GM18520 (cell line): Measurements from ENCODE around the gene SESN3.
"Not testable (repeated sequence)": the region's sequence is repeated elsewhere in the genome, so short reads cannot be mapped to it uniquely, and the experiment has no call there.

Experiments used
- ATAC-seq: cut with Tn5 transposase; IDR thresholded peaks from one replicate; pipeline ENCODE4 v1.9.1; 2021; ENCODE audit not compliant: unreplicated experiment

The SESN3 gene

GRCh38 chr11:95227060-95227459 lies 3.9 kb downstream of the SESN3 start:
- ATAC-seq: not testable (repeated sequence)

- ATAC-seq: no peak
Observed at GRCh38 chr11:95222817-95223216, 8.2 kb downstream of the SESN3 start.

GRCh38 chr11:95219599-95219998 lies 11.4 kb downstream of the SESN3 start:
- no peak for ATAC-seq

DNA sequence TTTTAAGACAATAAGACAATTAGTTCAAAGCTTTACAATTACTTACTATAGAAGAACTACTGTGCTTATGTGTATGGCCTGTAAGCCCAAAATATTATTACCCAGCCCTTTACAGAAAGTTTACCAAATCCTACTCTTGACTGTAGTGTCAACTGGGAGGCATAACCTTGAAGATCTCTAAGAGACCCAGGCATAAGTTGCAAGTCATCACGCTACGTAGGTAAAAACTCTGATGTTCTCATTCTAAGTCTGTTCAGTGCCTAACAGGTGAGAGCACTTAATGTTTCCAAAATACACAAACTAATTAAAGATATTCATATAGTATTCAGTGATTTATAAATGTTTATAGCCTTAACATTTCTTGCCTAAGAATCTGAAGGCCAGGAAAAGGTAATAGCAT lies 12.9 kb downstream of the SESN3 start:
- no peak for ATAC-seq

DNA sequence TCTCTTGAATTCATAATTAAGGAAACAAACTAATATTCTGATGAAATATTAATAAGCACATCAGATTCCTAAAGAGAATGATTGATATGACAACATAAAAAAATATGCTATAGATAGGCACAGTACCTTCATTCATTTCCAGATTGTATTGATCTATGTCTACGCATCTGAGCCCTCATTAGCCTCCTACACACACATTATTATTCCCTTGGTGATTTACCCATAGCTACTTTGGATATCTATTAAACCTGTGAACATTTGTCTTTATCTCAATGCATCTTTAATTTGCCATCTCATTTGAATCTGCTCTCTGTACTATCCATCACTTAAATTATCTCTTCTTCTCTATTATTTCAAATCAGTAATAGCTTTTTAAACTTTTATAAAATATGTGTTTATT lies 18.4 kb downstream of the SESN3 start:
- ATAC-seq: no peak

DNA sequence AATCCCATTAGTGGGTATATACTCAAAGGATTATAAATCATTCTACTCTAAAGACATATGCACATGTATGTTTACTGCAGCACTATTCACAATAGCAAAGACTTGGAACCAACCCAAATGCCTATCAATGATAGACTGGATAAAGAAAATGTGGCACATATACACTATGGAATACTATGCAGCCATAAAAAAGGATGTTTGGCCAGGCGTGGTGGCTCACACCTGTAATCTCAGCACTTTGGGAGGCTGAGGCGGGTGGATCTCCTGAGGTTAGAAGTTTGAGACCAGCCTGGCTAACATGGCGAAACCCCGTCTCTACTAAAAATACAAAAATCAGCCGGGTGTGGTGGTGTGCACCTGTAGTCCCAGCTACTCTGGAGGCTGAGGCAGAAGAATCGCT lies 21.5 kb downstream of the SESN3 start:
- not testable (repeated sequence) for ATAC-seq

DNA sequence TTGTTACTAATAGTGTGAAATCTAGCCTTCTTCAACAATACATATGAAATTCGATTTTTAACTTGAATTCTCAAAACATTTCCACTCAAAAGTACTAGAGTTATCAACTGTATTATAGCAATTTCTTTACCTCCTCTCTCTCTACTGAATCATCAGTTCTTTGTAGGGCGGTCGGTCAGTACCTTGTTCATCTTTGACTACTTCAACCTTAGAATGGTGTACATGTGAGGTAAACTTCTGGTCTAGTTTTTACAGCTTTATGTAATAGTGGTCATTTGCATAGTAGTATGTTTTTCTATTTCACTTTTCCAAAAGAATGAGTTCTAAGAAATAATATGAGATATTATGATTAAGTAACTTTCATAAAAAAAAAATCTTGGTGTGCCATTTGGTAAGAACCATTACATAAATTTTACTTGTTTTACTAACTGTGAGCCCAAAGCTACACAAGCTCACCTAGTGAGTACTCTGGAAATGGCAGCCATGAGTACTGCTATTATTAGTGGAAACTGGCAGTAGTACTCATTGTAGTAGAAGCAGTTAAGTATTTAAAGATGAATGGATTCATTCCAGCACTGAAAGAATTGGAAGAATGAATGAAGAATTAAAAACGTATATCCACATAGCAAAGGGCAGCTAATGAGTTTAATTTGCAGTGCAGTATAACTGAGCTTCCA lies 30.1 kb downstream of the SESN3 start:
- no peak for ATAC-seq

GRCh38 chr11:95195831-95196230 lies 35.2 kb downstream of the SESN3 start:
- ATAC-seq: no peak

- ATAC-seq: no peak
Observed at GRCh38 chr11:95193541-95193940, 37.5 kb downstream of the SESN3 start.

DNA sequence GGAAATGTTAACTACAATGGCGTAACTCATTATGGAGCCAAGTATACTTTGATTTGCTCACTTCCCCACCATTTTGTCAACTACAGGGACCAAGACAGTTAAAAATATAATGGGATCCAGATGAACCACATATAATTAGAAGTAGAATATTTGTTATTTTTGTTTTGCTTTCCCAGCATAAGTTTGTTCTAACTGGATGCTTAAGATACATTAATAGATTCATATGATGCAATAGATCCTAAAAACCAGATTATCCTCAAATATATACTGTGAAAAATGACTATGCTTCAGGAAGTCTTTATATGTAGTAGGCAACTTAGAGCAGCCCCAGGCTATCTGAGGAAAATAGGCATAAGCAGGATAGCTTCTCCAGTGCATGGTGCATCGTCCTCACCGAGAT lies 38.3 kb downstream of the SESN3 start:
- no peak for ATAC-seq

DNA sequence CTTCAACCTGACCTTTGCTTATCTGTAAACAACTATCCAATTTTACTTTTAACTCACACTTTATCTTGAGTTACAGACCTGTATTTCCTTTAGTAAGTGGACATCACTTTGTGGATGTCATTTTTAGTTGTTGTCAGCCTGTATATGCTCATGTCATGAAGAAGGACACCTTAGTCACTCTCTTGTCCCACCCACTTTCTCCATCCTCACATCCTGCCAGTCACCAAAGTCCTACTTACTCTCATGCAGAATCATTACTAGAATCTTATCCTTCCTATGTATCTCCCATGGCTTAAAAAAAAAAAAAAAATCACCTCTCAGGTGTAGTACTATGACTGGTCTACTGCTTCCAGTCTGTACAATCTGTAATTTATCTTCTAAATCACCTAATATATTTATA lies 43.3 kb downstream of the SESN3 start:
- no peak for ATAC-seq

- no peak for ATAC-seq
Observed at GRCh38 chr11:95182397-95182796, 48.6 kb downstream of the SESN3 start.

DNA sequence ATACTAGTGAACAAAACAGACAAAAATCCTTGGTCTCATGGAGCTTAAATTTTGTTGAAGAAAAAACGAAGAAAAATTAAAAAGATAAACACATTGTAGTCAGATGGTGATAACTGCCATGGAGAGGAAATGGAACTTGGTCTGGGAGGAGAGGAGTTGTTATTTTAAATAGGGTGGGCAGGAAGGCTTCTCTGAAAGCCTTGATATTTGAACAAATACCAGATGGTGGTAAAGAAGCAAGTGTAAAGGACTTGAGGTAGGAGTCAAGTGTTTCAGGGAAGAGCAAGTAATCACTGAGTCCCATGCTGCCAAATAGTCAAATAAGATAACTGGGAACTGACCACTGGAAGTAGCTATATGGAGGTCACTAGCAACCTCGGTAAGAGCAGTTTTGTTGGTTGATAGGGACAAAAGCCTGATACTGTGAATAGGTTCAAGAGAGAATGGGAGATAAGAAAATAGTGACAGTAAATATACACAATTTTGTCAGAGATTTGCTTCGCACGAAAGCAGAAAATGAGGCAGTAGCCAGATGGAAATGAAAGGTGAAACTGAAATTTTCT lies 55.1 kb downstream of the SESN3 start:
- no peak for ATAC-seq

GRCh38 chr11:95170294-95170693 lies 60.7 kb downstream of the SESN3 start:
- no peak for ATAC-seq

DNA sequence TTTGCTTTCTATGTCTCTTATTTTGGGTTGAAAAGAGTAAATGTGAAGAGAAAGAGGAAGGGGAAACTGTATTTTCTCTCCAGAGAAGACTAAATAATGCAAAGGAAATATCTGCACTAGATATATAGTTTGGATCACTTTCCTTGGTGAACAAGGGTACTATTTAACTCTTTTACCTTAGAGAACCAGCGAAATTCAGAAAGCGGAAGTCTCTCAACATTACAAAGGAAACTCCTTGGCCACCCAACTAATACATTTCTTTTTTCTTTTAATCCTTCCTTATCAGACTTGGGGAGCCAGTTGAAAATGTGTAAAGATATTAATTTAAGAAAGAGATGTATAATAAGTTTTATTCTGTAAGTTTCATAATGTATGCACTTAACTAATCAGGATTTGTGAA lies 64.2 kb downstream of the SESN3 start:
- ATAC-seq: no peak

- ATAC-seq: no peak
Observed at GRCh38 chr11:95165638-95166037, 65.4 kb downstream of the SESN3 start.

DNA sequence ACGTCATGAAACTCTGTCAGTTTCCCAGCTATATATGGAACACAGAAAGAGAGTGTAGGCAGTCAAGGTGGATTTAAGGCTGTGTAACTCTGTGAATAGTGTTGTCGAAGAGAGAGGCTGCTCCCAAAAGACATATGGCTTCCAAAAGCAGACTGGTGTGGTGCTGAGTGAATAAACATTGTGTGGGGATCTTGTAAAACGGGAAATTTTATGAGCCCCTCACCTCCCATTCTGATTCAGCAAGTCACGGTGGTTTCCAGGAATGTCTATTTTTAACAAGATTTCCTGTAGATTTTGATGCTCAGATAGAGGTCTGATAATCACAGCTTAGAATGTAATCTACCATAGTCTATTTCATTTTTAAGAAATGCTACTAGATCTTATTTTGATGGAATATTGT lies 67.9 kb downstream of the SESN3 start:
- no peak for ATAC-seq

- no peak for ATAC-seq
Observed at GRCh38 chr11:95161248-95161647, 69.8 kb downstream of the SESN3 start.

DNA sequence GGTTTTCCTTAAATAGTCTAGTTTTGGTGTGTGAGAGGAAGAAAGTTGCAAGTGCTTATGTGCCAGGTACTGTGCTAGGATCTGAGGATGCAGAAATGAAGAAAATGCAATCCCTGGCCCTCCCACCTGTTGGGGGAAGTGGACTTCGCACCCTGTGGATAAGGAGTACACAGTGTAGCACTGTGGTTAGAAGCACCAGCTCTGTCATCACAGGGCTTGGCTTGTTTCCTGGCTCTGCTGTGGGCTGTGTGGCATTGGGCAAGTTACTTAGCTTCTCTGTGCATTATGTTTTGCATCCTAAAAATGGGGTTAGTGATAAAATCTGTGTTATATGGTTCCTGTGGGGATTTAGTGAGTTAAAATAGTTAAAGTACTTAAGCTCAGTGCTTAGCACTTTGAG lies 73.2 kb downstream of the SESN3 start:
- ATAC-seq: no peak

DNA sequence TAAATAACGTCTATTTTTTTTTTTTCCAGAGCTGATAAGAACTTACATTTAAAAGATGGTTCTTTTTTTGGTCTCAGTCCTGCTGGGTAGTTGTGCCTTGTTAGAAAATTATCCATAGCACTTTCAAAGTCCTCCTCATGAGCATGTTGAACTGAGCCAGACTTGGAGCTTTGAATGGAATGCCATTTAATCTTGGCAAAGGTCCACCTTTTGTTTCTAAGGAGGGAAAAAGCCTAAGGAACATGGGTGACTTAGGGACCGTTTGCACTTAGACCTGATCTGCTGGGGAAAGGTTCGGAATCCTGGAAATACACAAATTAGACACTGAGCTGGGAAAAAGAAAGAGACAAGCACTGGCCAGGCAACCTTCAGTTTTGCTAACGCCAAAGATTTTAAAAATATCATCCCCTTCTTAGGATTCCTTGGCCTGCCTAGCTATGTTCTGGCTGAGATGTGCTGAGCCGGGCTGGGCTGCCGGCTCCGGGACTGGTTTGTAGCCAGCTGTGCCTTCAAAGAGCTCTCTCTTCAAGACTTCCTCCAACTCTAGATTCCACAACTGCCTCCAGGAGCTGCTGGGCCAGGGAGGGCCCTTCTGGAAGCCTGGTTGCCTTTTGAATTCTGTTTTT lies 74.0 kb downstream of the SESN3 start:
- ATAC-seq: no peak

- no peak for ATAC-seq
Observed at GRCh38 chr11:95156133-95156721, 74.8 kb downstream of the SESN3 start.

DNA sequence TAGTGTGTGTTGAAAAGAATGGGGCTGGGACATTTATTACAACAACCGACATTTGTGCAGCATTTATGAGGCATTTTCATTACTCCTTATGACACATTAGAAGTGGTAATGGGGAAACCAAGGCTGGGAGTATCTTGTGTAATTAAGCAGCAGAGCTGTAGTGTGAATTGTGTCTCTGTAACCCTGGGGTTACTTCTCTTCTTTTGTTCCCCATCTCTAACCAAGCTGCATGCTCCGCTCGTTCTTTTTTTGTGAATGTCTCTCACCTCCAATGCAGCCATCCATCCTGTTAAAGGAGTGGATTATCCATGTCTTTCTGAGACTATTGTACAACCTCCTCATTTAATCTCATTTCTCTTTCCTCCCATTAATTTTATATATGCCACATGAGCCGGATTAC lies 75.6 kb downstream of the SESN3 start:
- no peak for ATAC-seq
